Testis (tissue), 3 donors: ENCODE measurements around the gene P2RY6. TPM values are rescaled to one million over a fixed set of nuclear protein-coding genes. Genes with fewer than 3 reads are reported as not detected.

ENCODE experiments used
- DNase-seq: peaks from one replicate; pipeline ENCODE4 v3.0.0-alpha.2; 2019
- H3K27ac ChIP-seq, 2 donors: fragments of 200-600 bp; sonication (generic); one replicate each; pipeline ENCODE4 v1.5.1; 2019
- H3K27me3 ChIP-seq: fragments of 200-600 bp; sonication (generic); one replicate; pipeline ENCODE4 v1.5.1; 2019
- H3K36me3 ChIP-seq: fragments of 200-600 bp; sonication (generic); one replicate; pipeline ENCODE4 v1.5.1; 2017; ENCODE audit warnings: low read depth; ENCODE audit errors: missing control alignments
- H3K4me1 ChIP-seq: fragments of 200-600 bp; sonication (generic); one replicate; pipeline ENCODE4 v1.5.1; 2019
- H3K4me3 ChIP-seq, 2 donors: fragments of 200-600 bp; sonication (generic); one replicate each; pipeline ENCODE4 v1.5.1; 2017 to 2019
- H3K9me3 ChIP-seq: fragments of 200-600 bp; sonication (generic); one replicate; pipeline ENCODE4 v1.5.1; 2017
- POLR2A ChIP-seq: fragments of 450-650 bp; IDR thresholded peaks from one replicate; pipeline ENCODE4 v1.6.1; 2017; ENCODE audit warnings: antibody characterized with exemption, mild to moderate bottlenecking, moderate library complexity
- WGBS, 2 donors: methylation state at CpG; one replicate each; pipeline ENCODE4 v1.1.5; 2018; 5-methylcytosine and 5-hydroxymethylcytosine counted together
- intact Hi-C: fragments of 100-400 bp; cut with DNase I; formaldehyde crosslinking; loops from one replicate; pipeline ENCODE4 v1.15.1; 2023; ENCODE audit warnings: low total_unique reads
- polyA plus RNA-seq: library from polyadenylated mRNA; stranded (reverse); fragments of 350-450 nt; fragmentation: Illumina TruSeq; extraction: RNeasy Lipid Tissue Mini Kit (QIAGEN cat#74804); gene quantifications from one replicate; pipeline ENCODE4 v1.2.3, GENCODE V29; 2014; ENCODE audit warnings: low read depth, low replicate concordance; ENCODE audit not compliant: insufficient read depth
- total RNA-seq, 2 donors: library from RNA; depleted of rRNA; stranded (reverse); fragments of >200 nt; gene quantifications; one replicate each; pipeline ENCODE4 v1.2.3, GENCODE V29; 2016
- TF ChIP-seq, protein P1 (sequence below), 3 experiments: fragments of 450-650 bp in 2 of 3; fragments of 200-600 bp in 1 of 3; sonication (generic) in 1 of 3; IDR thresholded peaks; one replicate each; pipeline ENCODE4 v1.5.1; 2016 to 2019; ENCODE audit warnings: antibody characterized with exemption in 3 of 3, mild to moderate bottlenecking in 2 of 3, moderate library complexity in 1 of 3

The P2RY6 gene
- total and polyA plus RNA-seq, 3 donors from 2014 or later, result 0.25 to 2.7 (median 0.47) TPM

GRCh38 chr11:73274722-73275380, 2.7 kb downstream of the P2RY6 start:
- WGBS, 2 donors, result 92 to 97% methylated on average over 9 to 11 of the region's 11 CpGs
- Histone ChIP-seq H3K27me3 (no peaks in the 10 kb centered on the region), H3K4me1 (no peaks in the 10 kb centered on the region), H3K4me3 (no peak overlapping the region), H3K27ac (no peak overlapping the region), H3K9me3 (no peaks in the 10 kb centered on the region), H3K36me3 (no peaks in the 10 kb centered on the region)
- DNase-seq, result no peak
- TF ChIP-seq POLR2A, result no peak
- TF ChIP-seq, protein P1, sequence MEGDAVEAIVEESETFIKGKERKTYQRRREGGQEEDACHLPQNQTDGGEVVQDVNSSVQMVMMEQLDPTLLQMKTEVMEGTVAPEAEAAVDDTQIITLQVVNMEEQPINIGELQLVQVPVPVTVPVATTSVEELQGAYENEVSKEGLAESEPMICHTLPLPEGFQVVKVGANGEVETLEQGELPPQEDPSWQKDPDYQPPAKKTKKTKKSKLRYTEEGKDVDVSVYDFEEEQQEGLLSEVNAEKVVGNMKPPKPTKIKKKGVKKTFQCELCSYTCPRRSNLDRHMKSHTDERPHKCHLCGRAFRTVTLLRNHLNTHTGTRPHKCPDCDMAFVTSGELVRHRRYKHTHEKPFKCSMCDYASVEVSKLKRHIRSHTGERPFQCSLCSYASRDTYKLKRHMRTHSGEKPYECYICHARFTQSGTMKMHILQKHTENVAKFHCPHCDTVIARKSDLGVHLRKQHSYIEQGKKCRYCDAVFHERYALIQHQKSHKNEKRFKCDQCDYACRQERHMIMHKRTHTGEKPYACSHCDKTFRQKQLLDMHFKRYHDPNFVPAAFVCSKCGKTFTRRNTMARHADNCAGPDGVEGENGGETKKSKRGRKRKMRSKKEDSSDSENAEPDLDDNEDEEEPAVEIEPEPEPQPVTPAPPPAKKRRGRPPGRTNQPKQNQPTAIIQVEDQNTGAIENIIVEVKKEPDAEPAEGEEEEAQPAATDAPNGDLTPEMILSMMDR (IDR thresholded peaks at IDR 0.05), result no peak
- intact Hi-C loops, result no loop called here

GRCh38 chr11:73275381-73275750, 3.2 kb downstream of the P2RY6 start:
- no peak for TF ChIP-seq POLR2A
- TF ChIP-seq, protein P1 (IDR thresholded peaks at IDR 0.05), result no peak
- H3K9me3 ChIP-seq, result no peaks in the 10 kb centered on the region
- H3K36me3 ChIP-seq, result no peaks in the 10 kb centered on the region
- H3K4me1 ChIP-seq, result no peaks in the 10 kb centered on the region
- DNase-seq, result no peak
- H3K4me3 ChIP-seq, result no peak overlapping the region
- WGBS, 2 donors, result 83 to 93% methylated on average over 3 to 4 of the region's 4 CpGs
- intact Hi-C loops, result no loop called here
- H3K27ac ChIP-seq, result no peak overlapping the region
- H3K27me3 ChIP-seq, result no peaks in the 10 kb centered on the region

DNA sequence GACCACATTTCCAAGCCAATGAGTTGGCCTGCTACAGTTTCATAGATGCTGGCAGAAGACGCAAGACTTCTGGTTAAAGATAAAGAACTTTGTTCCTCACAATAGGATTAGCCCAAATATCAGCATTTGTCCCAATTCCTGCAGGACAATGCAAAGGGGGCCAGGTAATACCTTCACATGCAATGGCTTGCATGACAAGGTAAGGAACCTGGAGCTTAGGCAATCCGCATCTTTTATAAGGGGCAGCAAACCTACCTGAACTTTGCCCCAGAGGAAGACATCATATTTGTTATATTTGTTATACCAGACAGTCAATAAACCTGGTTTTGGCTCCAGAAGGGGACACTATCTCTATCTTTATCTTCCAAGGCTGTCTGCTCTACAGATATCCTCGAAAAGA, 5.3 kb downstream of the P2RY6 start:
- TF ChIP-seq, protein P1 (IDR thresholded peaks at IDR 0.05), result no peak
- TF ChIP-seq POLR2A, result no peak
- intact Hi-C loops, result no loop called here
- Histone ChIP-seq H3K4me3 (no peak overlapping the region), H3K4me1 (no peaks in the 10 kb centered on the region), H3K27ac (no peak overlapping the region), H3K9me3 (no peaks in the 10 kb centered on the region), H3K27me3 (no peaks in the 10 kb centered on the region), H3K36me3 (no peaks in the 10 kb centered on the region)
- no peak for DNase-seq
- WGBS, 2 donors, result 84 to 85% methylated on average over 3 of the region's 3 CpGs

DNA sequence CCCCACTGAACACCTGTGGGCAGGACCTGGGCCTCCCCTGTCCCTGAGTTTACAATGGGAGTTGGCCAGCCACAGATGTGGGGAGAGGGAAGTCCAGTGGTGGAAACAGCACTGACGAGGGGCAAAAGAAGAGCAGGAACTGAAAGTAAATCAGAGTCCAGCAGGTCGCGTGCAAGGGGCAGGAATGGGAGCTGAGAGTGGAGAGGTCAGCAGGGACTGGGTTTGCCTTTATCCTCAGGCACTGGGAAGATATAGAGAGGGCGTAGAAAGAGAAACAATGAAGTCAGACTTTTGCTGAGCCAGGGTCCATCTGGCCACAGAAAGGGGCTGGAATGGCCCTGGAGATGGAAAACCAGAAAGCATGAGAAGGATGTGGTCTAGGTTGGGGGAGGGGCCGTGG, 8.5 kb downstream of the P2RY6 start:
- Histone ChIP-seq H3K4me3 (no peak overlapping the region), H3K9me3 (no peaks in the 10 kb centered on the region), H3K27ac (no peak overlapping the region), H3K4me1 (no peaks in the 10 kb centered on the region), H3K27me3 (no peaks in the 10 kb centered on the region), H3K36me3 (no peaks in the 10 kb centered on the region)
- intact Hi-C loops, result loop anchor here (10.0 kb wide), 1 partner anchor 96 kb away; no protein-coding TSS in a partner anchor
- DNase-seq, result no peak
- 86 to 90% methylated on average over 5 of the region's 5 CpGs for WGBS, 2 donors
- TF ChIP-seq, protein P1 (IDR thresholded peaks at IDR 0.05), result no peak

GRCh38 chr11:73281201-73281741, 9.1 kb downstream of the P2RY6 start:
- Histone ChIP-seq H3K27ac (no peak overlapping the region), H3K4me3 (no peak overlapping the region), H3K36me3 (no peaks in the 10 kb centered on the region), H3K4me1 (no peaks in the 10 kb centered on the region), H3K27me3 (no peaks in the 10 kb centered on the region), H3K9me3 (no peaks in the 10 kb centered on the region)
- WGBS, 2 donors, result 79 to 95% methylated on average over 3 of the region's 3 CpGs
- intact Hi-C loops, result loop anchor here (10.0 kb wide), 1 partner anchor 96 kb away; no protein-coding TSS in a partner anchor
- no peak for TF ChIP-seq POLR2A
- TF ChIP-seq, protein P1 (IDR thresholded peaks at IDR 0.05), result no peak
- no peak for DNase-seq
